DMS79 (cell line): ENCODE measurements around the gene HGS.
"Not testable (repeated sequence)": the region's sequence is repeated elsewhere in the genome, so short reads cannot be mapped to it uniquely, and the experiment has no call there.

Source experiments
- DNase-seq: peaks from one replicate; lab custom pipeline; 2025; lab: John Stamatoyannopoulos, UW

HGS gene

DNA sequence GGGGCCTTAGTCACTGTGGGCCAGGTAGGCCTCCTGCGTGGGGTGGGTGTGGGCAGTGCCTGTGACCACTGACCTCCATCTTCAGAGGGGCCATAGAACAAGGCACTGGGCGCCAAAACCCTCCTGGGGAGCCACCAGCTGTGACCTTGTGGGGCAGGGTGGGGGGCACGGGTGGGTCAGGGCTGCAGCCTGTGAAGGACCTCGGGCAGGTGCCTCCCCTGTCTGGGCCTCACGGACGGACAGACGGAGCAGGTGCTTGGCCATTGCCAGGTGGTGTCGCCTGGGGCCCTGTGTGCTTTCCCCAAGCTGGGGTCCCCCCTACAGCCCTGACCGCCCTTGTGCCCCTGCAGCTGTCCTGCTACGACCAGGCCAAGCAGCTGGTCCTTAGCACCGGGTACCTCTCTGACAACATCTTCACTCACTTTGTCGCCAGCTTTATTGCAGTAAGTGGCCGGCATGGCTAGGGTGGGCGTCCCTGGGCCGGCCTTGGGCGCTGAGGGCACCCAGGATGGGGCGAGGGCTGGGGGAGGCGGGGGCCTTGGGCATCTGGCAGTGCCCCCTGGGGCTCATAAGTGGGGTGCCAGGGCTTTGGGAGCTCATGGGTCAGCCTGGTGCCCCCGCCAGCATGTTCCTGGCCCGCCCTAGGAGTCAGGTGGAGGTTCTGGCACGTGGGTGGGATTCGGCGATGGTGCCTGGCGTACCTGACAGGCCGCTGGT lies 33.4 kb downstream of the HGS start:
- DNase-seq, result no peak

DNA sequence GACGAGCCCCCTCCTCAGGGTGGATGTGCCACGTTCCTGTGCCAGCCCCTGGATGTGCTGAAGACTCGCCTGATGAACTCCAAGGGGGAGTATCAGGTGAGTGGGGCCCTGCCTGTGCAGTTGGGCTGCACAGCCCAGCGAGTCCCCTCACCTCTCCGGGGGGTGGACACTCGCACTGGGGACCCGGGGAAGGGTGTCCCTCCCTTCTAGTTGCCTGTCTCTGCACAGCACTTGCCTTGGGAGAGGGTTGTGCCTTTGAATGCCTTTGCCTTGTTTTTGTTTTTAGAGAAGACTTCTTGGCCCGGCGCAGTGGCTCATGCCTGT lies 33.9 kb downstream of the HGS start:
- DNase-seq, result no peak

DNA sequence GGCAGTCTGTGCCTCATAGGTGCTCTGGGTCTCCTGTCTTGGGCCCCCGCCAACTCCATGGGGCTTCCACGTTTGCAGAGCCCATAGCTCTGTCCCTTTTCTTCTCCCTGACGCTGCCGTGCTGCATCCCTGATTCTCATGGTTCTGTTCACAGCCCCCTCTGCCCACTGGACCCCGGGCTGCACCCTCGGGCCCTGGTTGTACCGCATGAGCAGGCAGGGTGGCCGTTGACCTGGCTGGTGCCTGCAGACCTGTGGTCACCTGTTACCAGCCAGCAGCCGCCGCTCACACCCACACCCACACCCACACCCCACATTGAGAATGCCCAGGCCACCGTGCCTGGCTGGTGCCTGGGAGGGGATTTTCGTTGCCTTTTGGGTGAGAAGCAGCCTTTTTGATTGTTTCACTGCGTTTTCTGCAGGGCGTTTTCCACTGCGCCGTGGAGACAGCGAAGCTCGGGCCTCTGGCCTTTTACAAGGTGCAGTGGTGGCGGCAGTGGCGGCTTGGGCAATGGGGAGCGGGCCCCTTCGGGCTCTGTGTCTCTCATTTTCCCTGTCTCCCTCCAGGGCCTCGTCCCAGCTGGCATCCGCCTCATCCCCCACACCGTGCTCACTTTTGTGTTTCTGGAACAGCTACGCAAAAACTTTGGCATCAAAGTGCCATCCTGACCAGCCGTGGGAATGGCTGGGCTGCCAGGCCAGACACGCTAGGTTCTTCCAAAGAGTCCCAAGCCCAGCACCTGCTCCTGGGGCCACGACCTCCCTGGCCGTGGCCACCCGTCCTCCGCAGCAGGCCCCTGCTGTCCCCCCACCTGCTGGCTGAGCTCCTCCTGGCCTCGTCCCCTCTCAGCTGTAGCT lies 35.8 kb downstream of the HGS start:
- DNase-seq, result no peak

DNA sequence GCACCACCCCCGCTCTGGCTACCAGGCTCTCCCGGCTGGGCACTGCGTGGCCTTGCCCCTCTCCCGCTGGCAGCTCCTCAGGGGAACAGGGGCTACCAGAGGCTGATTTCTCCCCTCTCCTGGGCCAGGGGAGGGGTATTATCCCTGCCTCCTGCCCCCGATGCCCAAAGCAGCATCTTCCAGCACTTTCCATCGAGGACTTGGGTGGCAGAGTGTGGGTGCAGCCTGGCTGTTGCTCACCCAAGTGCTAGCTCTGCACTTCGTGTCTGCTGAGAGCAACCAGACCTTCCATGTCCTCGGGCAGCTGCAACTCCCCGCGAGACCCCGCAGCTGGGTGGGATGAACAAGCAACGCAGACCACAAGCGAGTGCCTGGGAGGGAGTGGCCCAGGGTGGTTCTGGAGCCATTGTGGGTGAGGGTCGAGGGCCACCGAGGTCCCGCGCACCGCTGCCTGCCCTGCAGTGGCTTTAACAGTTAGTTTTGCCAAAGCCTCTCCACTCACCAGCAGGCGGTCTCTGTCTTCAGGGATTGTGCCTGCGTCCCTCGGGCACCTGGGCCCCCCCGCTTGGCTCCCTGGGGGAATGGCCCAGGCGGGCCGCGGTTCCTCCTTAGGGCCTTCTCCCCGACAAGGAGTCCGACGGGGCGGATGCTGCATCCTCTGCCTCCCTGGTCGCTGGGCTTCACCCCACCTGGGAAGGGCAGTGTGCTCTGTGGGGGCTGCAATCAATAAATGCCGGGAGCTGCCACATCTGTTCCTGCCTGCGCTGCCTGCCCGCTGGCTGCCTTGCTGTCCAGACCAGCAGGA lies 36.7 kb downstream of the HGS start:
- DNase-seq, result no peak

DNA sequence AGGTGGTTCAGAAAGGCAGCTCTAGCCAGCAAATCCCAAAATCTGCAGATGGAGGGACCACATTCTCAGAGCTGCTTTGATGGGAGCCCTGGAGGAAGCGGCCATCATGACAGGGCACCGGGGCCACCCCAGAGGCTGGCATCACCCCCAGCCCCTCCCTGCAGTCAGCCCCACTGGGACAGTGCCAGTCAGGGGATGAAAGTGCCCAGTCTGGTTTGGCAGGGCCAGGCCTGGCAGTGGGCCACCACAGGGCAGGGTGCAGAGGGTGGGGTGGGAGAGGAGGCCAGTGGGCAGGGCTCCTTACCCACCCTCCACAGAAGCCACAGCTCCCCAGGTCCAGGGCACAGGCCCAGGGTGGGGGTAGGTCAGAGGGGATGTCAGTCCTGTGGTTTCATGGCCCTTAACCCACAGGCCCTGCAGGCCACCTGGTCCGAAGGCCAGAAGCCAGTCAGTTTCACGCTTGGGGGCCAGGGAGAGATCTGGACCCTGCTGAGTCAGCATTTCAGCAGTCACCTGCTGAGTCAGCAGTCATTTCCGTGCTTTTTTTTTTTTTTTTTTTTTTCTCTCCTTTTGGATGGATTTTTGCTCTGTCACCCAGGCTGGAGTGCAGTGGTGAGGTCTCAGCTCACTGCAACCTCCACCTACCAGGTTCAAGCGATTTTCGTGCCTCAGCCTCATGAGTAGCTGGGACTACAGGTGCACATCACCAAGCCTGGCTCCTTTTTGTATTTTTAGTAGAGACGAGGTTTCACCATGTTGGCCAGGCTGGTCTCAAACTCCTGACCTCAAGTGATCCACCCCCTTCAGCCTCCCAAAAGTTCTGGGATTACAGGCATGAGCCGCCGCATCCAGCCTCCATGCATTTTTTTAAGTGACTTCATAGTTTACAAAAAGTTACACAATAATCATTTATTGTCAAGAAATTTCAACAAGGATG lies 38.6 kb downstream of the HGS start:
- DNase-seq, result peak; percentile 20

DNA sequence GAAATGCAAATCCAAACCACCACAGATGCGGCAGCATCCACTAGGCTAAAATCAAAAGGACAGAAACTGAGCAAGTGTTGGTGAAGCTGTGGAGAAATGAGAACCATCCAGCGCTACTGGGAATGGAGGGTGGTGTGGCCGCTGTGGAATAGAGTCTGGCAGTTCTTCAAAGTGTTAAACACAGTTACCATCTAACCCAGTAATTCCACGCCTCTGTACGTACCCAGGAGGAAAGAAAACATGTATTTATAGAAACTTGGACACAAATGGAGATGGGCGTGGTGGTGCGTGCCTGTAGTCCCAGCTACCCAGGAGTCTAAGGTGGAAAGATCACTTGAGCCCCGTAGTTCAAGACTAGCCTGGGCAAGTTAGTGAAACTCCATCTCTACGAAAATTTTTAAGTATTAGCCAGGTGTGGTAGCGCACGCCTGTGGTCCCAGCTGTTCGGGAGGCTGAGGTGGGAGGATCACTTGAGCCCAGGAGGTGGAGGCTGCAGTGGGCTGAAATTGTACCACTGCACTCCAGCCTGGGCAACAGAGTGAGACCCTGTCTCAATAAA lies 39.9 kb downstream of the HGS start:
- DNase-seq, result no peak

DNA sequence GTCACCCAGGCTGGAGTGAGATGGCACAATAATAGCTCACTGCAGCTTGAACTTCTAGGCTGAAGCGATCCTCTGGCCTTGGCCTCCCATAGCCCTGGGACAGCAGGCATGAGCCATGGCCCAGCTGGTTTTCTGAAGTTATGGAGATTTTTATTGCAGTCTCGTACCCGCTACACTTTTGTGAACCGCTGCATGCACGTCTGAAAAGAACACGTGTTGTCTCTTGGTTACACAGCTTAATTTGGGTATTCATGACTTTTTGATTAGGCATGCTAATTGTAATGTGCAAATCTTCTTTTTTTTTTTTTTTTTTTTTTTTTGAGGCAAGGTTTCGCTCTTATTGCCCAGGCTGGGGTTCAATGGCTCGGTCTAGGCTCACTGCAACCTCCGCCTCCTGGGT lies 41.6 kb downstream of the HGS start:
- DNase-seq, result no peak

DNA sequence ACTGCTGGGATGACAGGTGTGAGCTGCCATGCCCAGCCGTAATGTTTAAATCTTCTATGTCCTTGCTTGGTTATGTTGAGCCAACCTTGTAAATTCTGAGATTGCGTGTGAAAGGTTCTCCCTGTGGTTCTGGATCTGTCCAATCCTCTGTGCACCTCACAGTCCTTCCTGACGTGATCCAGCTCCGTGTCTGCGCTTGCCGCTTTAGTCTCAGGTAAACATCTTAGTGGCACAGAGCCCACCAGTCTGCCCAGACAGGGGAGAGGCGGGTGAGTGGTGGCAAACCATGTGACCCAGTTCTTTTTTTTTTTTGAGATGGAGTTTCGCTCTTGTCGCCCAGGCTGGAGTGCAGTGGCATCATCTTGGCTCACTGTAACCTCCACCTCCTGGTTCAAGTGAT lies 42.2 kb downstream of the HGS start:
- no peak for DNase-seq

DNA sequence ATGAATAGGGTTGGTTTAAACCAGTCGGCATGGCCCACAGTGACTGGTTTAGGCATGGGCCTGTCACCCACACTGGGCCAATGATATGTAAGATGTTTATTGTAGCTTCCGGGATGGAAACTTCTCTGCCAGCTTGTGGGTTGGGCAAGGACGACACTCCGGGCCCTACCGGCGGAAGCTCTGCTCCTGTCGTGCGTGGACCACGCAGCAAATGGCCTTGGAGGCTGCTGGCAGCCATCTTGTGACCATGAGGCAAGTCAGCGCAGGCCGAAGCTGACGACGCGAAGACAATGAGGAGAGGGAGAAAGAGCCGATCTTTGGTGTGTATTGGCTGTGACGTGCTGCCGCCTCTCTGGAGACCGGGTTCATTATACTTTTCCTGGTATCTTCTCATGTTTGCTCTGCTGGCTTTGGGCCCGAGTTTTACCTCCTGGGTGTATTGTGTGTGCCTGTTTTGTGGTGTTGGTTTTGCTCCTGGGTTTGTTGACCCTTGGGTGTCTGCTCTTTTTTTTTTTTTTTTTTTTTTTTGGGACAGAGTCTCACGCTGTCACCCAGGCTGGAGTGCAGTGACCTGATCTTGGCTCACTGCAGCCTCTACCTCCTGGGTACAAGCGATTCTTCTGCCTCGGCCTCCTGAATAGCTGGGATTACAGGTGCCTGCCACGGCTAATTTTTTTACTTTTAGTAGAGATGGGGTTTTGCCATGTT lies 43.7 kb downstream of the HGS start:
- DNase-seq, result no peak

DNA sequence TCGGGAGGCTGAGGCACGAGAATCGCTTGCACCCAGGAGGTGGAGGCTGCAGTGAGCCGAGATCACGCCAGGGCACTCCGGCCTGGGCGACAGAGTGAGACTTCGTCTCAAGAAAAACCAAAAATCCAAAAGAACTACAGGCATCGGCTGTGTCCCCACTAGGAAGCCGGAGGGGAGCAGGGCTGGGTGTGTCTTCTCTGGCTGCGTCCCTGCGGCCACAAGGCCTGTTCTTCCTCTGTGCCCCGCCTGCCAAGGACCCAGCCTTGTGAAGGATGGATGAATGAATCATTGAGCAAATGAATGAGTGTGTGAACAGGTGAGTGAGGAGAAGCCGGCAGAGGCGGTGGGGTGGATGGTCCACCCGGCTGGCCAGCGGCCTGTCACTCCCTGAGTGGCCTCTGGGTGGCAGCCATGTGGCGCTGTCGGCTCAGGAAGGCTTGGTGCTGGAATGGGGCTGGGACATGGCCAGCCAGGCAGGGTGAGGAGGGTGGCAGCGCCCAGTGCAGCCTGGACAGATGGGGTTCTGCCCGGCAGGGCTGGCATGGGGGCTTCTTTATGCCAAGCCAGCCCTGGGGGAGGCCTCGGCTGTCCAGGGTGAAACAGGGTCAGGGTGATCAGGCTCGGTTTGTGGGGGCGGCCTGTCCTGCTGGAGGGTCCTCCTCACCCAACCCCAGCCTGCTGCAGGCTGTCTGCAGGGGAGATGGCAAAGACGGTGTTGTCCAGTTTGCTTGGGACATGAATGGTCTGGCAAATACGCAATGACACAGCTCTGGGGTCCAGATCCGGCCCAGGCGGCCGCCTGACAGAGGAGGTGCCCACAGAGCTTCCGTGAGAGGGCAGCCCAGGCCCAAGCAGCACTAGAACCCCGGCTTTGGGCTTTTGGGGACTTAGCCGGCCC lies 49.9 kb downstream of the HGS start:
- DNase-seq, result no peak

DNA sequence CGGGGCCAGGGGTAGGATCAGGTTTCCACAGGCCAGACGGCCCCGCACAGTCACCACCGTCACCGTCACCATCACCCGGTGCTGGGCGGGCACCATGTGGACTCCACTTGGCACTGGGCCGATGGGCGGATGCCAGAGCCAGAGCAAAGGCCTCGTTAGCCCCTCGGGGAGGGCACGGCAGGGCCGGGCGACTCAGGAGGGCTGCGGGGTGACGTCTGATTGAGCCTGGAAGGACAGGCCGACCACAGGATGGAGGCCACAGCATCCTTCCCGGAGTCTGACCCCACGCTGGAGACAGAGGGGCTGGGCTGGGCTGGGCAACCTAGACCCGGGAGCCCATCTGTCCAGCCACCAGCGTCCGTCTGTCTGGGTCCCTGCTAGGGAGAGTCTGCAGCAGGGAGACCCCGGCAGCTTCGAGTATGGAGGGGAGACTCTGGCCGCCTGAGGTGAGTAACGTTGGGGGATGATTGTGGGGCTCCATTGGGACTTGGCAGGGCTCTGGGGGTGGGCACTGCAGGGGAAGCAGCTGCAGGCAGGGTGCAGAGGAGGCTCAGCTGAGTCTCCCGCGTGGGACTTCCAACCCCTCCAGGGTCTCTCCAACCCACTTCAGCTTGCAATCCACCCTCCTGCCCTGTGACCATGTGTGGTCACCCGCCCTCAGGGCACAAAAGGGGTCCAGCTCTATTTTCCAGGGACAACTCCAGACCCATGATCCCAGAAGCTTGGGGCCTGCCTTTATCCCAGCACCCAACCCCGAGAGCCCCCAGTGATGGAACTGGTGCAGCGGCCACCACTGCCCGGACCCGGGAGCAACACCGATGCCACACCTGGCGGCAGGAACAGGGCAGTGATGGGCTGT lies 50.8 kb downstream of the HGS start:
- no peak for DNase-seq

DNA sequence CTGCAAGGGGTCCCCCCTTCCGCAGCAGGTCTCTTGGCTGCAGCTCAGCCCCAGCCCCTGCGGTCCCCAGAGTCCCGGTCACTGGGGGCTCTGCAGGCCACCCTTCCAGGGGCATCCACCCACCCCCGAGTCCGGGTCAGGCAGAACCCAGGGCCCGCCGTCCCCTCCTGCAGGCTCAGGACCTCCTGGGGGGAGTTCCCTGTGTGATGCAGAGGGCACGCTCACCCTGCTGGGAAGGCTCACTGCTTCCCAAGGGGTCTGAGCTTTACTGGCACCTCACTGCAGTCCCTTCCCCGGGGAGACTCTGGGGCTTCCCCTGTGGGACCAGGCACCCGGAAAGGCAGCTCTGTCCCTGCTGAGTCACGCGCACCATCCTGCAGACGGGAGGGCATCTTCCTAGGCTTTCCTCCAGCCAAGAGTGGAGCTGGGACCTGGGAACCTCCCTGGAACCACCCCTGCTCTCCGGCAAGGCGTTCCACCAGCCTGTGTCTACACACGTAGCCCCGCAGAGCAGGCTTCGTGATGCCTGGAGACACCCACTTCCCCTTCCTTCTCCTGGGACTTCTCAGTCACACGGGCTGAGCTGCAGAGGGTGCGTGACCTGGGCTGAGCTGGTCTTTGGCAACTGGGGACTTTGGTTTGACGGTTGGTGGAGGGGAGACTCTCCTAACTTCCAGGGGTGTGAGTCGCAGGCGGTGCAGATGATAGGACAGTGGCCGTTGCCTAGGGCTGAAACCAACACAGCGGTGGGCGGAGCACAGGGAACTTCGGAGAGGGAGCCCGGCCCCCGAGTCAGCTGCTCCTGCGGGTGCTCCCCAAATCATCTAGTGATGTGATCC lies 51.7 kb downstream of the HGS start:
- DNase-seq, result no peak

DNA sequence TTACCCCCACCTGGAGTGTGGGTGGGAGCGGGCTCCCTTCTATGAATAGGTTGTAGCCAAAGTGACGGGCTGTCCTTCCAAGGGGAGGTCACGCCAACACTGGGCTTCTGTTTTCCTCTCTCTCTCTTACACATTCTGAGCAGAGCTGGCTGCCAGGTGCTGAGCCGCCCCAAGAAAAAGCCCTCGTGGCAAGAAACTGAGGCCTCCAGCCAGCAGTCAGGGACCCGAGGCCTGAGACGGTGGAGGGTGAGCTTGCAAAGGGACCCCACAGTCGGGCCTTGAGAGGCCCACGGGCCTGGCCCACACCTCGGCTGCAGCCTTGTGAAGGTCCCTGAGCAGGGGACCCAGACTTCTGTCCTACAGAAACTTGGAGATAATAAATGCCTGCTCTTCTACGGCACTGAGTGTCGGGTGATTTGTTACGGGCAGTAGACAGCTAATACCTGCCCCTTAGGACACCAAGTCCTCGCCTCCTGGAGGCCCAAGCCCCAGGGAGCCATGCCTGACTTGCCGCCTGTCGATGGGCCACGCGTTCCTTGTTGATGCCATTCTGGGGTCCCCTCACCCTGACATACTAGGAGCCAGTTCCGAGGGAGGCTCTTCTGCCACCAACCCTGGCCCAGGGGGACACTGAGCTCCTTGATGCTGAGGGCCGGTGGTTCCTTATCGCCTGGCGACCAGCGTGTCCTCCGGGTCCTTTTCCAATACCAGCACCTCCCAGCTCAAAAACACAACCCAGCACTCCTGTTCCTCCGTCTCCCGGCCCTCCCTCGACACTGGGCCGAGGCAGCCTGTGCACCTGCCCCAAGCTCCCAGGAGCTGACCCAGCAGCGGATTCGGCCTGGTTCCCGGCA lies 54.4 kb downstream of the HGS start:
- DNase-seq, result no peak

DNA sequence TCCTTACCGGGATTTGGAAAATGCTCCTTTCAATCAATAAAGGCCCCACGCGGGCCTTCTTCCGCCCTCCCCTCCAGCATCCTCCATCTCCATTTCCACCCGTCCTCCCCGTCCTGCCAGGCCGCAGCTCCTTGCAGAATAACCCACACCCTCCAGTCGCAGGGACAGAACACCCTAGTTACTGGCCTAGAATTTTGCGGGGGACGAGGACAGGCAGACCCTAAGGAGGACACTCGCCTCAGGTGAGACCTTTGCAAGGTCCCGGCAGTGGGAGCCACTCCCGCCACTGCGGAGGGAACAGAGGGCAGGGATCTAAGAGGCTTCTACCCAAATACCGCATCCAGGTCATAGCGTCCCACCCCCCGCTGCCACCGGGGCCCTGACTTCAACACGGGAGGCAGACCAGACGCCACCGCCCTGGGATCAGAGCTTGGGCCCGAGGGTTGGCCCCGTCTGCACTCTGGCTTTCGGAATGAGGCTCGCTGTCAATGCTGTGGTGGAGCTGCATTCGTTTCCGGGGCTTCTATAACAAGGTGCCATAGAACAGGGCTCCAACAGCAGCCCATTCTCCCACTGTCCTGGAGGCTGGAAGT lies 55.1 kb downstream of the HGS start:
- no peak for DNase-seq

DNA sequence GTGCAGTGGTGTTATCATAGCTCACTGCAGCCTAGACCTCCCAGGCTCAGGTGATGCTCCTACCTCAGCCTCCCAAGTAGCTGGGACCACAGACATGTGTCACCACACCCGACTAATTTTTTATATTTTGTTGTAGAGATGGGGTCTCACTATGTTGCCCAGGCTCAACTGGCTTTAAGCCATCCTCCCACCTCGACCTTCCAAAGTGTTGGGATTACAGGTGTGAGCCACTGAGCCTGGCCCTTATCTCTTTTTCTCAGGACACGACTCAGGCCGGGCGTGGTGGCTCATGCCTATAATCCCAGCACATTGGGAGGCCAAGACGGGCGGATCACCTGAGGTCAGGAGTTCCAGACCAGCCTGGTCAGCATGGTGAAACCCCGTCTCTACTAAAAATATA lies 55.8 kb downstream of the HGS start:
- not testable (repeated sequence) for DNase-seq

DNA sequence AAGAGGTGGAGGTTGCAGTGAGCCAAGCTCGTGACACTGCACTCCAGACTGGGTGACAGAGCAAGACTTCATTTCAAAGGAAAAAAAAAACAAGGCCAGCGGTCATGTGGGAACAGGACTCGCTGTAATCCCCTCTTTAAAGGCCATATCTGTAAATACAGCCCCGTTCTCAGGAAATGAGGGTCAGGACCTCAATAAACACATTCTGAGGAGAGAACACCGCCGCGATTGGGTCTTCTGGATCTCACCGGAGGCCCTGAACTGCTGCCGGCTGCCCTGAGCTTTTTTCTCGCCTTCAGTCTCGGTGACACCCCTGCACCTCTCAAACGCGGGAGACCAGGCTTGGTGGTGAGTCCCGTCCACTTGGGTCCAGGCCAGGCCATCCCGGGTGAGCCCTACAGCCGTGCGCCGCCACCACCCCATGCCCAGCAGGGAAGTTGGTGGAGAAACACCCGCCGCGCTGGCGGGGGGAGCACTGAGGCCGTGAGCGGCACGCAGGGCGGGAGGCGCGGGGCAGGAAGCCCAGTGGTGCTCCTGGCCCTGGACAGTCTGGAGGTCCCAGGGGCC lies 56.7 kb downstream of the HGS start:
- DNase-seq, result no peak
